NCI-H1694 (cell line): ENCODE results near the gene DPYSL3.

ENCODE experiments used
- DNase-seq: peaks from one replicate; lab custom pipeline; 2025; lab: John Stamatoyannopoulos, UW

DPYSL3 gene

GRCh38 chr5:147472664-147473475 is 37.0 kb downstream of the DPYSL3 start:
- peak; percentile 29 for DNase-seq

- no peak for DNase-seq
Observed at GRCh38 chr5:147467973-147468508, 41.8 kb downstream of the DPYSL3 start.

GRCh38 chr5:147466360-147466980 is 43.4 kb downstream of the DPYSL3 start:
- DNase-seq: no peak

GRCh38 chr5:147465747-147466146 is 44.1 kb downstream of the DPYSL3 start:
- DNase-seq: no peak

- DNase-seq: peak; percentile 28
Observed at GRCh38 chr5:147464211-147464610, 45.7 kb downstream of the DPYSL3 start.

- no peak for DNase-seq
Observed at GRCh38 chr5:147461915-147462314, 48.0 kb downstream of the DPYSL3 start.

GRCh38 chr5:147460380-147460779 is 49.5 kb downstream of the DPYSL3 start:
- no peak for DNase-seq

GRCh38 chr5:147458581-147458980 is 51.3 kb downstream of the DPYSL3 start:
- DNase-seq: no peak

- DNase-seq: no peak
Observed at GRCh38 chr5:147455822-147456450, 53.9 kb downstream of the DPYSL3 start.

- DNase-seq: no peak
Observed at GRCh38 chr5:147454996-147455677, 54.7 kb downstream of the DPYSL3 start.

- DNase-seq: peak; percentile 48
Observed at GRCh38 chr5:147453875-147454814, 55.7 kb downstream of the DPYSL3 start.

GRCh38 chr5:147452165-147452811 is 57.6 kb downstream of the DPYSL3 start:
- DNase-seq: peak; percentile 4

GRCh38 chr5:147451193-147451592 is 58.7 kb downstream of the DPYSL3 start:
- DNase-seq: no peak

GRCh38 chr5:147450606-147451005 is 59.3 kb downstream of the DPYSL3 start:
- no peak for DNase-seq

- no peak for DNase-seq
Observed at GRCh38 chr5:147448766-147449165, 61.1 kb downstream of the DPYSL3 start.

GRCh38 chr5:147446523-147446922 is 63.3 kb downstream of the DPYSL3 start:
- peak; percentile 82 for DNase-seq

- no peak for DNase-seq
Observed at GRCh38 chr5:147445917-147446316, 64.0 kb downstream of the DPYSL3 start.

GRCh38 chr5:147445090-147445489 is 64.8 kb downstream of the DPYSL3 start:
- DNase-seq: no peak

GRCh38 chr5:147442224-147442623 is 67.6 kb downstream of the DPYSL3 start:
- DNase-seq: no peak

- no peak for DNase-seq
Observed at GRCh38 chr5:147441191-147441695, 68.6 kb downstream of the DPYSL3 start.
